HG03196 (cell line): ENCODE data around the gene MED6.
A peak's percentile ranks its signal among the peaks of the same experiment; 100 is the strongest.

Experiments
- ATAC-seq: cut with Tn5 transposase; IDR thresholded peaks from one replicate; pipeline ENCODE4 v1.9.1; 2021; ENCODE audit not compliant: unreplicated experiment

MED6 gene, protein sequence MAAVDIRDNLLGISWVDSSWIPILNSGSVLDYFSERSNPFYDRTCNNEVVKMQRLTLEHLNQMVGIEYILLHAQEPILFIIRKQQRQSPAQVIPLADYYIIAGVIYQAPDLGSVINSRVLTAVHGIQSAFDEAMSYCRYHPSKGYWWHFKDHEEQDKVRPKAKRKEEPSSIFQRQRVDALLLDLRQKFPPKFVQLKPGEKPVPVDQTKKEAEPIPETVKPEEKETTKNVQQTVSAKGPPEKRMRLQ

DNA sequence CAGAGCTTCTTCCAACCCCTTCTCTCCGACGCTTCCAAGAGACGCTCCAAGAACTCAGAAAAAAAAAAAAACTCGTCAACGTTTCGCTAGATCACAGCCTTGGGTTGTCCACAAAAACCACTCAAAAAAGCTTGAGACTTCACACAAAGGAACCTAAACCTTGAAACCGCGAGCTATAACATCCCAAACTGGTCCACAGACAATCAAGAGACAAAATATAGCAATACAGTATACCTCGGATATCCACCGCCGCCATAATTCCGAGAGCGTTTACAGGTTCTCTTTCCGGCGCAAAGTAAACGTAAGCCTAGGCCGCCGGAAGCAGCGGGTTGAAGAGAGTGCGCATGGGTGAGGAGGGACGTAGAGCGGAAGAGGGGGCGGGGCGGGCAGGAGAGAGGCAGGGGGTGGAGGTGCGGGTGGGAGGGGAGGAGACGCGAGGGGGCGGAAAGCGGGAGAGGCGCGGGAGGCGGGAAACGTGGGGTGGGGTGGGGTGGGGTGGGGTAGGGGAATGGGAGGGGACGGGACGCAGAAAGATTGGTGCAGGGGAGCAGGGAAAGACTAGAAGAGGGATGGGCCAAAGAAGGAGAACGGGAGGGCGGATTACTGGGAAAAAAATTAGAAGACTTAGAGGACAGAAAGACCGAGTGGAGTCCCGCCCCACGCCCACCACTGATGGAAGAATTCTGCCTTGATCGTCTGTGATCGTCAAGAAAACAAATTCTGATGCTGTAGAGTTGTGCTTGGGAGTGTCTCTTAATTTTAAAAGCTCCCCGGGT is at the start of gene MED6:
Gene MED6, minus strand, starts transcription at position 274 of the 776 bp plus-strand sequence. Its CDS starts 18 bp downstream, at position 256.
- ATAC-seq: peak; percentile 90

DNA sequence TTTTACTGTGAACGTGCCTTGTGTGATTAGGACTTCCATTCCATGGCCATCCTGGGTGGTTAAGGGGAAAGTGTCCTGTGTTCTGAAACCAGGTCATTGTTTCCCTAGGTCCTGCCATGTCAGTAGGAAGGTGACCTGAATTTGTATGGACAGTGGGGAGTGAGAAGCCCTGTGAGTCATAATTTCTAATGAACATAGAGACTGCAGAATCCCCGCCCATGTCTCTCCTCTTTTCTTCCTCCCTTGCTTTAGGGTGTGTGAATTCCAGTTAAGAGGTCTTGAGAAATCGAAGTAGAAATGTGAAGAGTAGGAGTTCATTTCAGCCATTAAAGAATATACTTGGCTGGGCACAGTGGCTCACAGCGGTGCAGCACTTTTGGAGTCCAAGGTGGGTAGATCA is 49.3 kb upstream of the MED6 start:
- no peak for ATAC-seq

DNA sequence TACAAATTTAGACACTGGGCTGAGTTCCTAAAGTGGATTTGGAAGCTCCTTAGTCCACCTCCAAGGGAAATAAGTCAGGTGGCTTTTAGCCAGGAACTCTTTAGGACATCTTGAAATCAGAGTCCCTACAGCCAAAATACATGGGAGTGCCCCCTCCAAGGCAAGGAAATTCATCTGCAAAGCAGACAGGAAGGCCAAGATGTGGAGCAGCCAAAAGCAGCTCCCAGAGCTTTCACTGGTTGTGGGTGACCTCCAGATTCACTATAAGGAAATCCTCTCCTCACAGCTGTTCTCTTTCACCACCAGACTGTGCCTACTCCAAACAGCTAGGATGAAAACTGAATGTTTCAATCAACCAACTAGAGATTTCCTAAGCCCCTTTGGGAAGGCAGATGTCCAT is 47.9 kb upstream of the MED6 start:
- ATAC-seq: no peak

DNA sequence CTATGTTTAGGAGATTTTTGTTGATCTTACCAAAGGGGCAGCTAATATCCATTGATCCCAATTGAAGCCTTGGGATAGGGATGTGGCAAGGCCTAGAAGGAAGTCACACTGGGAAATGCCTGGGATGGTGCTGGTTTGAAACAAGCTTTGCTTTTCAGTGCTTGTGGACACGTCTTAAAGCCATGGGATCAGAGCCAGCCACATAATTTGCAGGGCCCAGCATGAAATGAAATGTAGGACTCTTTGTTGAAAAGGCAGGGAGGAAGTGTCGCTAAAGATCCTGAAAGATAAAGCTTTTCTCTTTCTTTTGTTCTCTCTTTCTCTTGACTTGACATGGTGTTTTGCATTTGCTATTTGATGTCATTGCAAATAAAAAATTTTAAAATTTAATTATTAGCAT is 46.2 kb upstream of the MED6 start:
- no peak for ATAC-seq

DNA sequence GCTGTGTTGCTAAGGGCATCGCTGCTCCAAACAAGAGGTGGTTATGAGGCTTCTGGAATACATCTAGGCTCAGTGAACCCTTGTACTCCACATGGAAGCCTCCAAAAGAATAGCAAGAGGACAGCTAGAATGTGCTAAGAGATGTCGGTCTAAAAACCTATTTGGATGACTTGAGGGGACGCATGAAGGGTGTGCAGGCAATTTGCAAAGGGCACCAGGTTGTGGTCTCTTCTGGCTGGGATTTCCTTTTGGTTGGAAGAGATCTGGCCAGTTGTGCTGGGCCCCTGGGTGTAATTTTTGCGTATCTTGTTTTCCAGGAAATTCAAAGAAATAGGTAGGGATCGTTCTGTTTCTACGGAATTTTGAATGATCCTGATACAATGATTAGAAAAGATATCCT is 45.4 kb upstream of the MED6 start:
- ATAC-seq: no peak

DNA sequence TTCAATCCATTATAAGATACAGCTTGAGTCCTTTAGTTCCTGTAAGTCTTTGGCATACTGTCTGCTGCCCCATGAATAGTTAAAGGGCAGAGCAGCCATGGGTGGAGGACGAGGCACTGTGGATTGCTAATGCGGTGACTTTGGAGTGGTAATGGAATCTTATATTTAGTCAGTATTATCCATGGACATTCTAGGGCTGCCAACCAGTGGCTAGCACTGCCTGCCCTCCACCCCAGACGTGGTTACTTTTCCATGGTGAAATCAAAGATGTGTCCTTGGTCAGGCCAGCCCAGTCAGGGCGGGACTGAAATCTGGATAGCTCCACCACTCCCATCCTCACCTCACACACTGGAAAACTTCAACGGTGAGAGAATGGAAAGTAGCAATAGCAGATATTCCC is 43.5 kb upstream of the MED6 start:
- ATAC-seq: no peak

DNA sequence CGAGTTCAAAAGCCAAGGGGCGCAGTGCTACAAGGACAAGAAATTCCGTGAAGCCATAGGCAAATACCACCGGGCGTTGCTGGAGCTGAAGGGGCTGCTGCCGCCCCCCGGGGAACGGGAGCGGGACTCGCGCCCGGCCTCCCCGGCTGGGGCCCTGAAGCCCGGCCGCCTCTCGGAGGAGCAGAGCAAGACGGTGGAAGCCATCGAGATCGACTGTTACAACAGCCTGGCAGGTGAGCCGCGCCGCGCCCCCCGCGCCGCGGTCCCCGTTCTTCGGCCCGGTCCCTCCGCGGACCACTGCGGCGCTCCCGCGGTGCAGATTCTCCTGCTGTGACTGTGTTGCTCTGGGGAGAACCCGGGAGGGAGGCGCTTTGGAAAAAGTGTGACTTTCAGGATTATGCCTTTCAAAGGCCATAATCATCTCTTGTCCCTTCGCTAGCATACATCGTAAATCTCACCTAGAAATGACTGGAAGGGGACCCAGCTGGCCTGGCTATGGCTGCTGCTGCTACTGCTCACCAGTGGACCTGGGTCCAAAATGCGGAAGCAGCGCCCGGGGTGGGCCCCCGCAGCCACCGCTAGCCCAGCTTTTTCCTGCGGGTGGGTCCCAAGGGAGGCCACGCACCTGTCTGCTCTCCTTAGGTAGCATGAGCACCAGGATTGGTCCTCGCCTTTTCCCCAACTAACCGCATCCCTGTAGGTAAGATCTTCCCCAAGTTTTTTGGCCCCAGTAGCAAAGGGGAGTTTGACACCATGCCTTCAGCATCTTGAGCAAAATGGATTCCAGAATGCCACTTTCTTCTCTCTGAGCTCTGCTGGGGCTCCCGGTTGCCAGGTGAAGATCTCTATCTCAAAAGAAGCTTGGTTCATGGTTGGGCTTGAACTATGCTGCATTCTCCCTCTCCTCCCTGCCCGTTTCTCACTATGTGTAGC is 42.1 kb upstream of the MED6 start:
- ATAC-seq: peak; percentile 28

DNA sequence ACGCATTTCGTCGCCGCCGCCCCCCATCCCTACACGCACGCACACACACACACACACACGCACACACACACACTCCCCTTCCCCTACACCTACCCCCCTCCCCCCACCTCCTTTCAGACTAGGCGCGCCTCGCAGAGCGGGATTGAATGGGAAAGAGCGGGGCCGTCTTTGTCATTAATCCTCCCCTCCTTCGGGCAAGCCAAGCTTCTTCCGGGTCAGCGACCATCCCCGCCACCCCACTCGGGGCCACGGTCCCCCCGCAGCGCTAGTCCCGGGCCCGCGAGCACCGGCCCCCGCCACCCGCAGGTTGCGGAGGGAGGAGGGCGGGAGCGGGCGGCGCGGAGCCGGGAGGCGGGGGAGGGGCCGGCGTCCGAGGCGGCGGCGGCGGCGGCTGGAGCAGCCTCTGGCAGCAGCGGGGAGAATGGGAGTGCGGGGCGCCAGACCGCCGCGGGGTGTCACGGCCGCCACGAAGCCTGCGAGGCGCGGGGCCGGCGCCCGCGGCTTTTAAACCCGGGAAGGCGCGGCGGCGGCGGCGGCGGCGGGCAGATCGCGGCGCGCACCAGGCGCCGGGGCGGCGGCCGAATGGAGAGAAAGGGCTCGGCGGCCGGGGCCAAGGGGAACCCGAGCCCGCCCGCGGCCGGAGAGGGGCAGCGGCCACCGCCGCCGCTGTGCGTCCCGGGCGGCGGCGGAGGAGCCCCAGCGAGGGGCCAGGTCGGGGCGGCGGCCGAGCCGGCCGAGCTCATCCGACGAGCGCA is 41.3 kb upstream of the MED6 start, which contains the start of gene TTC9:
Gene TTC9, plus strand, starts transcription at position 369 of the 755 bp plus-strand sequence. Its CDS starts 214 bp downstream, at position 583.
- peak; percentile 8 for ATAC-seq

DNA sequence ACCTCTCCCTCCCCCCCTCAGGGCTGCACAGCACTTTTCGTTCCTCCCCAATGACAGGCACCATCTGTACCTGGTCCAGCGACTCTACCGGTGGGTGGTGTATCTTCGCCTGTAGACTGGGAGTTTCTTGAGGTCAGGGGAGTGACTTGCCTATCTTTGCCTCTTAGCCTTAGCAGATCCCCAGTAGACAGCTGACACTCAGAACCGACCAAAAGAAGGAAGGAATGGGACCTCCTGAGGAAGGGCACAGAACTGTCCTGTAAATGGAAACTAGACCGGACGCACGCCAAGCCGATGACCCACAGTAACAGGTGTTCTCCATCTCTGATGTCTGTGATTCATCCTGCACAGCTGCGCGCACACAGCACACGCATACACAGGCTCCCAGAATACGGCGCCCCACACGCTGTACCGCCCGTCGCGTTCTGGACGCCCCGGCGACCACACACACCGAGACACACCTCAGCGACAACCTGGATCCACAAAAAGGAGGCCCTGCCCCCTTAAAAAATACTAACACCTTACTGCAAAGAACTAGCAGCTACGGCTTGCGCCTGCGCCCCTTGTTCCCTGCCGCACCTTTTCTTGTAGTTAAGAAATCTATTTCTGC is 40.6 kb upstream of the MED6 start:
- peak; percentile 57 for ATAC-seq

DNA sequence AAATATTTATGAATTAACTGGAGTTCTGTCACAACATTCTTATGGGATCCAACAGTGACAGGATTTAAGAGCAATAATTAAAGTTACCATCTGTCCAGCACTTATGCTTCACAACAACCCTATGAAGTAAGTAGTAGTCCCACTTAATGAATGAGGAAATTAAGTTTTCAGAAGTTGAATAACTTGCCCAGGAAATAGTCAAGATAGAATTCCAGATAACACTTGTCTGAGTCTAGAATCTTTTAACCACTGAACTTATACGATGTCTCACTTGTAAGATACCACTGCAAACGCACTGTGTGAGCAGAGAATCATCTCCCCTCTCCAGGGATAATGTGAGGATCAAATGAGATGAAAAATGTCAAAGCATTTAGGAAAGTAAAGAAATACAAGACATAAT is 38.0 kb upstream of the MED6 start:
- no peak for ATAC-seq

DNA sequence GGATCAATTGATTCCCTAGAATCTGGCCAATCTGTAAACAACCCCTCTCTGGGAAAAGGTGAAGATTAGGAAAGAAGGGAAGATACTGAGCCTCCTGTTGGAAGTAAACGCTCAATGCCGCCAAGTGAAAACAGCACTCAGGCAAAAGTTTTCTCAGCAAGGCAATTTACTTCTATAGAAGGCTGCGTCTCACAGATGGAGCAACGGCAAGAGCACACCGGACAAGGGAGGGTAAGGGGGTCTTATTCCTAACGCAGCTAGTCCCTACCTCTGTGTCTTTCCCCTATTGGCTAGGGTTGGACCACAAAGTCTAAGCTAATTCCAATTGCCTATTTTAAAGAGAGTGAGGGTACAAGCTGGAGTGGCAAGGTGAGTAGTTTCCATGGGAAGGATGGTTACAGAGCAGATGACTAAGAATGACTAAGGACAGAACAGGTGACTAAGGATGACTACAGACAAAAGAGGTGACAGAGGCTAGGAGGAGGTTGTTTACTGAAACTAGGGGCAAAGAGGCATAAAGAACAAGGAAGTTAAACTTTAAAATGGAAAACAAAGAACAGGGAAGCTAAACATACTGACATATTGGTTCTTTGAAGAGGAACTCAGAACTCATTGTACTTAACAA is 35.6 kb upstream of the MED6 start:
- ATAC-seq: no peak

DNA sequence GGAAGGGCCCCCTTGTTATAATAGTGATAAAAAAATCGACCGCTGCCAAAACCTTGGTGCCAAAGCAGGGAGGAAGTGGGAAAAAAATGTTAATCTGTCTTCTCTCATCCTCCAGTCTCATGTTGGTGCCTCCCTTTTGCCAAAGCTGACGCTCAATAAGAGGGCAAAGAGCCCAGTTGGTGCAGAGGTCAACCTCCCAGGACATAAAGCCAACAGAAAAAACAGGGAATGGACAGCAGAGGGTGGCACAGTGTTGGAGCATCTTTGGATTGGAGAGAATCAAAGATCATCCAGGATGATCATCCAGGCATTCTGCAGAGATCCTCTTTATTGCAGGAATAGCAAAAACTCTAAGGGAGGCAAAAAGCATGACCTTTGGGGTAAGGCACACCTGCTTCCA is 31.5 kb upstream of the MED6 start:
- no peak for ATAC-seq

DNA sequence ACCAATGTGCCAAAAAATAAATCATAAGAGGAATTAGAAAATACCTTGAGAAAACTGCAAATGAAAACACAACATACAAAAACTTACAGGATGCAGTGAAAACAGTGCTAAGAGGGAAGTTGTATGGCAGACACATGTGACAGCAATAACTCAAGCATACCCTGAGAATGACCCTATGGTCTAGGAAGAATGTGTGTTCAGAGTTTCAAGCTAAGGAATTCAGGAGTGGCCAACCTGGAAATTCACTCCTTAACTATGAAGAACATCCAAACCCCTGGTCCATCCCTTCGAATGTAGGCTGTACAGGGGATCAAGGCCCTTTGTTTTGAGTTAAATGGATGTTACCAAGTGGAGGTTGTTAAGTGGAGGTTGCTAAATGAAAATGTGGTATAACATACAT is 24.5 kb upstream of the MED6 start:
- ATAC-seq: no peak

DNA sequence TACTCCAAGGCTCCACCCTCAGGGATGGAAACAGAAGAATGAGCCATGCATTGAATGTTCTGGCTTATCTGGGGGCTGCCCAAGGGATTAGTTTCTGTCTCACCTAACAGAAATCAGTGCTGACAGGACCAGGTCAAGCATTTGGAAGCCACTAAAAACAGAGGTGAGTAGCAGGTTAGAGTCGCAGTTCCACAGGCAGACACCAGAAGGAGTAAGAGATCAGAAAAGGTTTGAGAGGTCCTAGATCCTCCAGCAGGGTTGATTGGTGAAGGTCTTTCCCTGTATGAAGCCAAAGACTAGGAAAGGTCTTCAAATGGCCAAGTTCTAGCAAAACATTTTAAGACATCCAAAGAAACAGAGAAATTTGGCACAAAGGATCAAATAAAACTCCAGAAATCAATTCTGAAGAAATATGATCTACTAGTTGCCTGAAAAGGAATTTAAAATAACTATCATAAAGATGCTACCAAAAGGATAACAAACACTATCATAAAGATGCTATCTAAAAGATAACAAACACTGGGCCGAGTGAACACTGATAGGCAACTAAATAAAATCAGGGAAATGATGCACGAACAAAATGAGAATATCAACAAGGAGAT is 21.8 kb upstream of the MED6 start:
- no peak for ATAC-seq

DNA sequence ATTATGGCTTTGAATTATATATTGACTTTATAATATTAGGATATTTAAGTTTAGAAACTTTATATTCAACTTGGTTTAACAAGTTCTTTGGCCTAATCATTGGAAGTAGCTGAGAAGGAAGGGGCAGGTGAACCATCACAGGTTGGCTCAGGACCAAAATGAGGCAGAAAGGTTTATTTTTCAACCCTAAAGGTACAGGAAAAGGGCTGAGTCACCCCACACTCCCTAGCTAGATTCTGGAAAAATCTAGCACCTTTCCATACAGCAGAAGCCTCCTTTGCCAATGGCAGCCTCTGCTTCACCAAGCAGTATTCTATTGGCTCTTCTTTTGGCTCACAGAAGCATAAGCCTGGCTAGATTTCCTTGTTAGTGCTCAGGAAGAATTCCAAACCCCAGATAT is 19.3 kb upstream of the MED6 start:
- no peak for ATAC-seq

DNA sequence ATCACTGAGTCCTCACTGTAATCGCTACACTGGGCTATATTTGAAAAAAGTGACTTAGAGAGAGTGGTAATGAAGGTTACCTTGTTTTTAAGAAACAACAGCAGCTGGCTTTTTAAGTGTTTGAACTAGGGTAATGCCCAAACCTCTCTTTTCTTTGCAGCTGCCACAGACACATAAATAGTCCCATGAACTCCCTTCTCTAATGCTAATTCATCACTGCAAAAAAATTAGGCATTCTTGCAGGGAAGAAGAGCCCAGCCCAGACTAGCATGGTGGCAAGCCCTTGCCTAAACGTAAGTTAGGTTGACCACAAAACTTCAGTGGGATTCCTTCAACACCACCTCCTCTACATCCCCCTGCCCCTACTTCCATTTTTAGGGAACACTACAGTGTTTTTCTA is 17.9 kb upstream of the MED6 start:
- ATAC-seq: no peak

DNA sequence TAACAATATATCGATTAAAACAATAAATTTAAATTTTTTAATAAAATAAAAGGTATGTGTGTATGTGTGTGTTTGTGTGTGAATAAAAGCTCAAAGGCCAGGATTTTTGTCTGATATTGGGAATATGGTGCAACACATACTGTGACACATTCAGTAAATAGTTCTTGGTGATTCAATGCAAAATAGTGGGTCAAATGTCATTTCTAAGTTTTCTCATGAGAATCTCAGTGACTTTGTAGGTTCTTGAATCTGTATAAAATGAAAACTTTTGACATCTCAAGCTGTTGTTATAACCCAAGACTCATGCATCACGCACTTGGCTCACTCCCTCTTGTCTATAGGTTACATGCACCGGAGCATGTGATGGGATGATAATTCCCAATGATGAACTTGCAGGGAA is 16.2 kb upstream of the MED6 start:
- no peak for ATAC-seq

DNA sequence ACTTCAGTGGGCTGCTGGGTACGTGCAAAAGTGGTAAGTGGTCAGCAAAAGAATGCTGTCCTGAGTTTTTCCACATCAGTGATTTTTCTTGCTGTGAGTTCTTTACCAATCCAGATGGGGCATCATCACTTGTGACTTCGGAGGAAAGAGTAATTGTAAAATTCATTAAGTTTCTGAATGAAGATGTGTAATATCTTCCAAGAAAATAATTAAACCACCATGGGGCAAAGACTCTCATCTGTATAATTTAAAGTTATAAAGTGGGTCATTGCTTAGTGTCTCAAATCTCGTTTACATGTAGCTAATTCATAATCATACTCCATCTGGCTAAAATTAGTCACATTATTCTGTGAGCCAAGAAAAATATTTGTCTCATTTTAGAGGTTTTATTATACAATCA is 10.8 kb upstream of the MED6 start:
- no peak for ATAC-seq

DNA sequence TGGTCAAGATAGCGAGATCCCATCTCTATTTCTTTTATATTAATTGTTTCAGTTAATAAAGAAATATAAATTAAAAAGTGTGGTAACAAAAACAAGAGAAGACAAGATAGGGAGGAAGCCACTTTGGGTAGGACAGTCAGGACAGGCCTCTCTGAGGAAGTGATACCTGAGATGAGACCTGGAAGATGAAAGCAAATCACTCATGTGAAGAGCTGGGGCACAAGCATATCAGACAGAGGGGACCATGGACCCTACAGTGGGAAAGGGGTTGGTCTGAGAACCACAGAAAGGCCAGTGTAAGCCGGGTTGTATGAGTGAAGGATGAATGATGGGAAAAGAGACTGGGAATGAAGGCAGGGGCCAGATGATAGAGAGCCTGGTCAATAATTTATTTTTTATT is 1.8 kb upstream of the MED6 start:
- ATAC-seq: no peak

DNA sequence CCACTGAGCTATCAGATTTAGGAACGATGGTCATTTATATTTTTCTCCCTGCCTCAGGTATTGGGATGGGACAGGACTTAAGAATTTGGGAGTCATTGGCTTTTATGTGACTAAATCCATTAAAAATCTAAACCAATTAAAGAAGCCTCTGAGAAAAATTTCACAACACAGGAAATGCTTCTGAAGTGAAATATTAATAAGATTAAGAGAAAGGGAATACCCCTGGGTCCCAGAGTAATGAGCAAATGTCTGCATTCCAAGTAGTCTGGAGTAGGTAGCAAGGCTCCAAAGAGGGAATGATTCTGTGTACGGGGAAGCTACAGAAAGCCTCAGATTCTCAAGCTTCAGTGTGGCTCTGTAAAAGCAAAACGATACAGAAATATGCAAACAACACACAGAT is 707 bp upstream of the MED6 start:
- ATAC-seq: no peak
